ENCODE measurements around the gene RFC1. TPM values are rescaled to one million over a fixed set of nuclear protein-coding genes. Genes with fewer than 3 reads are reported as not detected.
"Not testable (repeated sequence)": the region's sequence is repeated elsewhere in the genome, so short reads cannot be mapped to it uniquely, and the experiment has no call there.

RFC1 gene
- polyA plus RNA-seq, 1 of the 3 experiments (the other 2 are of a cell fraction) = 14.9 TPM

DNA sequence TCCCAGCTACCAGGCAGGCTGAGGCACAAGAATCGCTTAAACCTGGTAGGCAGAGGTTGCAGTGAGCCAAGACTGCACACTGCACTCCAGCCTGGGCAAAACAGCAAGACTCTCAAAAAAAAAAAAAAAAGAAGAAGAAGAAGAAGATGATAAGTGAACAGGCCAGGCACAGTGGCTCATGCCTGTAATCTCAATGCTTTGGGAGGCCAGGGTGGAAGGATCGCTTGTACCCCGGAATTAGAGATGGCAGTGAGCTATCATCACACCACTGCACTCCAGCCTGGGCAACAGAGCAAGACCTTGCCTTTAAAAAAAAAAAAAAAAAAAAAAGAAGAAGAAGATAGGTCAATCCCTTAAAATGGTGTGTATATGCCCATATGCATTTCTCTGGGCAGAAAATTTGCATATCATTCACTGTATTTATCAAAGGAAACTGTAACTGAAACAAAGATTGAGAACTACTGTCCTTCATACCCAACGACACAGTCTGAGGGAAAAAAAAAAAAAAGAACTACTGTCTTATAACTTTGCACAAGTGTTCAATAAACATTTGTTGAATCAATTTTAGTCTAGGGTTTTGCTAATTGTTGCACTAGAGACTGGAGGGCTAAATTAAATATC is 2.3 kb downstream of the RFC1 start (continued):
- TF ChIP-seq, protein P1, sequence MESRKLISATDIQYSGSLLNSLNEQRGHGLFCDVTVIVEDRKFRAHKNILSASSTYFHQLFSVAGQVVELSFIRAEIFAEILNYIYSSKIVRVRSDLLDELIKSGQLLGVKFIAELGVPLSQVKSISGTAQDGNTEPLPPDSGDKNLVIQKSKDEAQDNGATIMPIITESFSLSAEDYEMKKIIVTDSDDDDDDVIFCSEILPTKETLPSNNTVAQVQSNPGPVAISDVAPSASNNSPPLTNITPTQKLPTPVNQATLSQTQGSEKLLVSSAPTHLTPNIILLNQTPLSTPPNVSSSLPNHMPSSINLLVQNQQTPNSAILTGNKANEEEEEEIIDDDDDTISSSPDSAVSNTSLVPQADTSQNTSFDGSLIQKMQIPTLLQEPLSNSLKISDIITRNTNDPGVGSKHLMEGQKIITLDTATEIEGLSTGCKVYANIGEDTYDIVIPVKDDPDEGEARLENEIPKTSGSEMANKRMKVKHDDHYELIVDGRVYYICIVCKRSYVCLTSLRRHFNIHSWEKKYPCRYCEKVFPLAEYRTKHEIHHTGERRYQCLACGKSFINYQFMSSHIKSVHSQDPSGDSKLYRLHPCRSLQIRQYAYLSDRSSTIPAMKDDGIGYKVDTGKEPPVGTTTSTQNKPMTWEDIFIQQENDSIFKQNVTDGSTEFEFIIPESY (IDR thresholded peaks at IDR 0.05; ENCODE audit: borderline replicate concordance, low read depth) = no peak
- TF ChIP-seq EZH2phosphoT487 (IDR thresholded peaks at IDR 0.05; ENCODE audit: borderline replicate concordance, low read depth) = no peak
- no peak for TF ChIP-seq MXI1 (IDR thresholded peaks at IDR 0.05; ENCODE audit: low read depth, low read length)
- no peak for TF ChIP-seq SIN3A (IDR thresholded peaks at IDR 0.05; ENCODE audit: borderline replicate concordance, low read depth, low read length)
- no peak for TF ChIP-seq GATA2 (CRISPR knock-in tag; IDR thresholded peaks at IDR 0.05)
- no peak for TF ChIP-seq MEF2A (IDR thresholded peaks at IDR 0.05; ENCODE audit: borderline replicate concordance, low read depth)

DNA sequence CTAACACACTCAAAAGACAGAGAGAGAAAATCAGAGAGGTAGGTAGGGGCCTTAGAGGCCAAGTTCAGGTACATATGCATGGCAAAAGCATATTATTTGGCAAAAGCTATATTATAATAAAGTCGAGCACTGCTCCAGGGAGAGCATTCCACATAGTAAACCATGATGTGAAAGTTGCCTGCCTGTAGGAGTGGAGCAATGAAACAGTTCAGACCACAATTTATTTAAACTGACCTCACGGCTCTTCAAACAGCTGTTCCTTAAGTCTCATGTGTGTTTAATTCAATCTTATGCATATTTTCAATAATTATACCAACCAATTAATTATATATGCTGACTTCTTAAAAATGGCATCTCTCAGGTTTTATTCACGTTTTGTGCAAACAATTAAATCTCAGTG is 3.3 kb downstream of the RFC1 start:
- CTCF ChIA-PET = no interaction called here
- H3K27ac ChIP-seq (ENCODE audit: low read depth in 2 of 2, low read length in 1 of 2) = no peak overlapping the region
- no peaks in the 10 kb centered on the region for H3K9me3 ChIP-seq
- no peak for DNase-seq
- peaks cover 13% of the 10 kb centered on the region; the same call in 1 of the 2 replicates for H4K20me1 ChIP-seq (ENCODE audit: insufficient read depth)
- peaks cover 0 to 12% of the 10 kb centered on the region in 2 experiments; a peak in 2 of 4 replicates for H3K4me1 ChIP-seq (ENCODE audit: control insufficient read depth in 1 of 2, insufficient read depth in 2 of 2, low read depth in 1 of 2, low read length in 1 of 2)
- H3K4me2 ChIP-seq = no peak overlapping the region
- peaks cover 10% of the 10 kb centered on the region for H3F3A ChIP-seq (replicated peaks; ENCODE audit: insufficient read depth)
- H2AFZ ChIP-seq (ENCODE audit: low read depth) = no peak overlapping the region
- peaks cover 87% of the 10 kb centered on the region for H3K79me2 ChIP-seq (ENCODE audit: insufficient read depth)
- H3K9me2 ChIP-seq = no peaks in the 10 kb centered on the region
- H3K27me3 ChIP-seq (ENCODE audit: insufficient read depth) = no peaks in the 10 kb centered on the region
- POLR2A ChIA-PET = no interaction called here
- H3K4me3 ChIP-seq (ENCODE audit: low read depth in 2 of 2, low read length in 1 of 2) = no peak overlapping the region
- 70% methylated on average over 3 of the region's 3 CpGs for WGBS (ENCODE audit: low lambda C conversion rate)
- TF ChIP-seq, protein P2, sequence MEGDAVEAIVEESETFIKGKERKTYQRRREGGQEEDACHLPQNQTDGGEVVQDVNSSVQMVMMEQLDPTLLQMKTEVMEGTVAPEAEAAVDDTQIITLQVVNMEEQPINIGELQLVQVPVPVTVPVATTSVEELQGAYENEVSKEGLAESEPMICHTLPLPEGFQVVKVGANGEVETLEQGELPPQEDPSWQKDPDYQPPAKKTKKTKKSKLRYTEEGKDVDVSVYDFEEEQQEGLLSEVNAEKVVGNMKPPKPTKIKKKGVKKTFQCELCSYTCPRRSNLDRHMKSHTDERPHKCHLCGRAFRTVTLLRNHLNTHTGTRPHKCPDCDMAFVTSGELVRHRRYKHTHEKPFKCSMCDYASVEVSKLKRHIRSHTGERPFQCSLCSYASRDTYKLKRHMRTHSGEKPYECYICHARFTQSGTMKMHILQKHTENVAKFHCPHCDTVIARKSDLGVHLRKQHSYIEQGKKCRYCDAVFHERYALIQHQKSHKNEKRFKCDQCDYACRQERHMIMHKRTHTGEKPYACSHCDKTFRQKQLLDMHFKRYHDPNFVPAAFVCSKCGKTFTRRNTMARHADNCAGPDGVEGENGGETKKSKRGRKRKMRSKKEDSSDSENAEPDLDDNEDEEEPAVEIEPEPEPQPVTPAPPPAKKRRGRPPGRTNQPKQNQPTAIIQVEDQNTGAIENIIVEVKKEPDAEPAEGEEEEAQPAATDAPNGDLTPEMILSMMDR (IDR thresholded peaks at IDR 0.05) = no peak
- TF ChIP-seq ELF1 (IDR thresholded peaks at IDR 0.05) (no peak), MEF2A (IDR thresholded peaks at IDR 0.05; ENCODE audit: borderline replicate concordance, low read depth) (no peak)
- peaks cover 0 to 10% of the 10 kb centered on the region in 2 experiments for H3K36me3 ChIP-seq (replicated peaks in 1 of 2; ENCODE audit: control insufficient read depth in 1 of 2, insufficient read depth in 2 of 2, low read length in 1 of 2)
- no peak overlapping the region for H3K9ac ChIP-seq

DNA sequence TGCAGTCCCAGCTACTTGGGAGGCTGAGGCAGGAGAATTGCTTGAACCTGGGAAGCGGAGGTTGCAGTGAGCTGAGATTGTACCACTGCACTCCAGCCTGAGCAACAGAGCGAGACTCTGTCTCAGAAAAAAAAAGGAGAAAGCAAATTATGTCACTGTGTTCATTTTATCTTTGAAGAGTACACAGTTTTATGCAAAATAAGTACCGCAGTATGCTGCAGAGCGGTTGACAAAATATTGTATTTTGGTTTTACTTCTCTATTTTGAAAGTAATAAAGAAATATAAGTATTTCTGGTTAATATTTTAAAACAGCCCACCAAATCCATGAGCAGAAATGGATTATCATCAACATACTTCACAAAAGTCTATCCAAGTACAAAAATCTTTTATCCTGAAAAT is 5.6 kb downstream of the RFC1 start:
- H3K4me2 ChIP-seq; DNase-seq; POLR2A ChIA-PET; CTCF ChIA-PET; H2AFZ ChIP-seq (ENCODE audit: low read depth); H3K27me3 ChIP-seq (ENCODE audit: insufficient read depth); H3K9ac ChIP-seq; H3K9me3 ChIP-seq; H3K4me3 ChIP-seq (ENCODE audit: low read depth in 2 of 2, low read length in 1 of 2); H3K36me3 ChIP-seq (replicated peaks in 1 of 2; ENCODE audit: control insufficient read depth in 1 of 2, insufficient read depth in 2 of 2, low read length in 1 of 2); H3K9me2 ChIP-seq; H3K4me1 ChIP-seq (ENCODE audit: control insufficient read depth in 1 of 2, insufficient read depth in 2 of 2, low read depth in 1 of 2, low read length in 1 of 2); H3K27ac ChIP-seq (ENCODE audit: low read depth in 2 of 2, low read length in 1 of 2): not testable (repeated sequence)
- Histone ChIP-seq H4K20me1 (ENCODE audit: insufficient read depth) (peaks cover 16% of the 10 kb centered on the region; the same call in 1 of the 2 replicates), H3F3A (replicated peaks; ENCODE audit: insufficient read depth) (peaks cover 12% of the 10 kb centered on the region), H3K79me2 (ENCODE audit: insufficient read depth) (peaks cover 100% of the 10 kb centered on the region)
- 98% methylated on average over 4 of the region's 4 CpGs for WGBS (ENCODE audit: low lambda C conversion rate)
